ENCODE data around the gene PPP1R26. TPM values are rescaled to one million over a fixed set of nuclear protein-coding genes. Genes with fewer than 3 reads are reported as not detected.
"Not testable (repeated sequence)": the region's sequence is repeated elsewhere in the genome, so short reads cannot be mapped to it uniquely, and the experiment has no call there.

PPP1R26 gene
- polyA plus RNA-seq, 4 donors: 23.9 to 39.2 (median 31.1) TPM

- DNase-seq (ENCODE audit: low read depth in 4 of 4, low spot score in 2 of 4): no peak
These were observed 24.0 kb downstream of the PPP1R26 start for GRCh38 chr9:135503371-135504261.

DNA sequence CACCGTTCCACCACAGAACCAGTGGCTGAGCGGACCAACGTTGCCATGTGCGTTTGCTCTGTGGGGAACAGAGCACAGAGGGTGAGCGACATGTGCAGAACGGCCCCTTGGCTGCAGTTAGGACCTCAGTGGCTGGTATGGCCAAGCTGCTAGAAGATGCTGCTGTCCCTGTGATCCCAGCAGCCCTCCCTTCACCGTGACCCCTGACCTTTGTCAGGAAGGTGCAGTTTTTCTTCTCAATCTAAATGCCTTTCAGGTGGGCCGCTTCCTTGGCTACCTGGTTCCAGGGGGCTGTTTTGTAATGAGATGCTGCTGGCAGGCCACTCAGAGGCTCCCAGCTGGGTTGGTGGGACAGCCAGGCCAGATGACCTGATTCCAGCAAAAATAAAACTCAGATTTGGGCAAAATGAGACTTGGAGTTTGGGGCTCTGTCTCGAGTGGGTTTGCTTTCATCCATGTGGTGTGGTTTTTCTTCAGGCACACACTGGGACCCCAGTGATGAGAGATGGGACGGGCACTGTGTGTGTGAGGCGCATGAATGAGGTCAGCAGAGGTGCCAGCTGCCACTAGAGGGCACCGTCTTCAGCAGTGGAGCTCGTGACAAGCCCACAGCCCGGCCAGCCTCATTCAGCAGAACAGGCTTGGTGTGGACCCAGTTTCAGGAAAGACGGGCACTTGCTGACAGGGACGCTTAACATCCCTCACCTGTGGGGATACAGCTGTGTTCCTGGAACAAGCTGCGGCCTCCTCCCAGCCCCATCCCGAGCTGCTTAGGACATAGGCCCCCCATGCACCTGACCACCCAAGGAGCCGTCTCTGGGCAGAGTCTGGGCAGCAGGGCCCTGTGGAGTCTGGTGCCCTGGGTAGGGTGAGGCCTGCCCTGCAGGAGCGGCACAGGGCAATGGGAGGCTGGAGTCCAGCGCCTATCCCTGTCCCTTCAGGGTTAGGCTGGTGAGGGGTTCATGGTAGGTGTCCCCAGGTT lies 25.0 kb downstream of the PPP1R26 start:
- no peak for DNase-seq (ENCODE audit: low read depth in 4 of 4, low spot score in 2 of 4)

DNA sequence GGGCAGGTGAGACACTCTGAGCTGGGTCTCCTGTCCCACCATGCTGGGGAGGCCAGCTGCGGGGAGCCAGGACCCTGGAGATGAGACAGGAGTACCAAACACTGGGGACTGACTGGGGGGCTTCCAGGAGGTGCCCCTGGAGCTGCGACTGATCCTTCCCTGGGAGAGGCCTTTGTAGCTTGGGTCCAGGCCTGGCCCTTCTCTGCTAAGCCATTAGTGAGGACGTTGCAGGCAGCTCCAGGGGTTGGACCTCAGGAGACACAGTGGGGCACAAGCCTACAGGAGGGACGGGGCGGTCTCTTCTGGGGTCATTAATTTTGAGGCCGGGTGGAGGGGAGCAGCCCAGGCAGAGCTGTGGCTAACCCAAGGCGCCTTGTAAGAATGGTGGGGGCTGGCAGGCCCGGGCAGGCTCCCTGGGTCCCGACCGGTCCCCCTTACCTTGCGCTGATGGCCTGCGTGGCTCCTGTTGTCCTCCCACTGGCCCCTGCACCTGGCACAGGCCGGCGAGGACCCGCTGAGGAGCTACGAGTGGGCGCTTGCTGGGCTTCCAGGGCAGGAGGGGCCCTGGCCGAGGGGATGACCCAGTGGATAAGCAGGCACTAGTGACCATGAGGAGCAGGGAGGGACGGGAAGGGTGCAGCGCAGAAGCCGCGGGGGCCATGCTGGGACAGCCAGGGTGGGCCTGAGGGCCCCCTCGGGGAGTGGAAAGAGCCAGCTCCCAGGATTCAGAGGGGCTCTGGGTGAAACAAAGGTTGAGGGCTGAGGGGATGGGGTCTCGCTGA lies 26.0 kb downstream of the PPP1R26 start:
- no peak for DNase-seq (ENCODE audit: low read depth in 4 of 4, low spot score in 2 of 4)

GRCh38 chr9:135506327-135507103 lies 26.9 kb downstream of the PPP1R26 start:
- no peak for DNase-seq (ENCODE audit: low read depth in 4 of 4, low spot score in 2 of 4)

DNA sequence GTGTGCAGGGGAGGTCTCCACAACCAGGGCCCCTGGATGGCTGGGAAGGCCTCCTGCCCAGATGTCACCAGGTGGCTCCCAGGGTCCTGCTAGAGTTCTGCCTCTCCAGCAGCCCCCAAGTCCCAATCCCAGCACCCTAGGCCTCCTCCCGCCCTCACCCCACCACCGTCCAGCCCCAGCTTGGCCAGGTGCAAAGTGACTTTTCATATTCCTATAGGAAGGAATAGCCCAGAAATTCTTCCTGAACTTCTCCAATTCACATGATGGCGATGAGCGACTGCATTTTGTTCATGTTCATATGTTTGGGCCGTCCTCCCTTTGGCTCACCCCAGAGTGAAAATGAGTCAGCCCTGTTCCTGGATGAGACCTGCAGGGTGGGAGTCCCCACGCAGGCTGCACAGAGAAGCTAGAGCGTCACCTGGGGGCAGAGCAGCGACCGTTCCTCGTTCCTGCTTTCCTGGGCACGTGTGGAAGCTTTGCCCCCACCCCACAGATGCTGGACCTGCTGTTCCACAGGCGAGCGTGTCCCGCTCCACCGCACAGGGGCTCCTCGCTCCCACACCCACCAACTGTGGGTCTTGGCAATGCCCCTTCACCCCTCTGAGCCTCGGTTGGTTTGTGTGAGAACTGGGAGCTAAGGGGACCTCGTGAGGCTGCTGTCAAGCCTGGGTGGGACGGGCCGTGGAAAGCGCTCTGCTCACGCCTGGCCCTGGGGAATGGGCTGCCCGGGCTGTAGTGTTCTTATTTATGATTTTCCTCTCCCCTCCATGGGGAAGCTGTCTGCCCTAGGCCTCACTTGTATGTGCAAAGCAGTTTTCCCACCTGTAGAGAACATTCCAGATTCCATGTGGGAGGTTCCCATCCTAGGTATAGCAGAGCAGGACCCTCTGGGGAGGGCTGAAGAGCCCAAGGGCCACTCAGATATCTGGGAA lies 27.8 kb downstream of the PPP1R26 start:
- DNase-seq (ENCODE audit: low read depth in 4 of 4, low spot score in 2 of 4): no peak

DNA sequence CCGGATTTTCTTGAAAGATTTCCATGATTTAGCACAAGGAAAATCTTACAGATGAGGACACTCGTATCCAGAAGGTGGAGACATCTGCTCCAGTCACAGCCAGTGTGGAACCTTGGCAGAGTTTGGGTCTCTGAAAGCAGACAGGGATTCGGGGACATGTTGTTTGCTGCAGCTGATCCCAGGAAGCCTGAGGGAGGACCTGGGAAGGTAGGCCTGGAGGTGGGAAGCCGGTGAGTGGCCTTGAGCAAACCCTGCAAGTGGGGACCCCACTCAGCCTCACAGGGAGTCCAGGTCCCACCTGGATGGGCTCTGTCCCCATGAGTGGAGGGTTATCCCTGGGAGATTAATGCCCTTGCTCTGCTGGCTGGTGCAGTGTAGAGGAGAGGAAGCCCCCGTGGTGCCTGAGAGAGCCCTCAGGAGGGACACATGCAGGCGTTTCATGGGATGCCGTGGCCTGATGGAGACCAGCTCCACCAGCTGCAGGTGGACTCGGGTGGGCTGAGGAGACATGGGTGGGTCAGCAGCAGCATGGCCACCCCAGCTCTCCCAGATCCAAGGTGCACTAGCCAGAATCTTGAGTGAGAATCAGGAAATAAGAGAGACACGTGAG lies 28.7 kb downstream of the PPP1R26 start:
- DNase-seq (ENCODE audit: low read depth in 4 of 4, low spot score in 2 of 4): no peak

GRCh38 chr9:135509458-135509857 lies 29.9 kb downstream of the PPP1R26 start:
- DNase-seq (ENCODE audit: low read depth in 4 of 4, low spot score in 2 of 4): no peak

GRCh38 chr9:135512241-135512603 lies 32.6 kb downstream of the PPP1R26 start:
- no peak for DNase-seq (ENCODE audit: low read depth in 4 of 4, low spot score in 2 of 4)

GRCh38 chr9:135512904-135513303 lies 33.3 kb downstream of the PPP1R26 start:
- DNase-seq (ENCODE audit: low read depth in 4 of 4, low spot score in 2 of 4): no peak

DNA sequence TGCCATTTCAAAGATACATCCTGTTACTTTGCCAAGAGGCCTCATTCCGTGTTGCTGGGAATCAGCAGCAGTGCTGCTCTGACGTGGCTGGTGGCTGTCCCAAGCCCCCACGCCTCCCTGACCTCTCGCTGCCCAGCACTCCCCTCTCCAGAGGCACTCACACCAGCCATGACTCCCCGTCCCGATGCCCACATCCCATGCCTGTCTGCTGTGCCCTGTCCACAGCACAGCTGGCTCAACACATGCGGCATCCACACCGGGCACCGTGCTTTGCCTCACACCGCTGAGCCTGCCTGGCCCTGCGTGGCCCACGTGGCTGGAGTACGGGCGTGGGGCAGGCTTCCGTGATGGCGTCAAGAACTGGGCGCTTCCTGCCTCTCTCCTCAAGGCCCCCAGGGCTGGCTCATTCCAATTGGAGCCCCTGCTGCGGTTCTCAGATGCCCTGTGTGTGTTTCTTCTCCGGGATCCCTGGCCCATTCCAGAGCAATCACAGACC lies 33.8 kb downstream of the PPP1R26 start:
- DNase-seq (ENCODE audit: low read depth in 4 of 4, low spot score in 2 of 4): no peak

DNA sequence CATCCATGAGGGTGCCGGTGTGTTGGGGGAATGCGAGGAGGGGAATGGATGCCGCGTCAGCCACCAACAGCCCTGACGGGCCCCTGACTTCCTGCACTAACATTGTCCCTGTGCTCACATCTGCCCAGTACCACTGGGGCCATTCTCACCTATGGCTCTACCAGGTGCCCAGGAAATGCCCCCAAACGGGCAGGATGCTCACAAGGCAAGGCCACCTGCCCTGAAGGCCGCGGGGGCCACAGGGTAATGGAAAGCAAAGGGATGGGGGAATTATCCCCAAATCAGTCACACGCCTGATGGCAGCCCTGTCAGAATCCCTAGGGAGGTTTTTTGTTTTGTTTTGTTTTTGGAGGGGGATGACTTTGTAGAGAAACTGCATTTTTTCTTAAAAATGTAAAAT lies 34.3 kb downstream of the PPP1R26 start:
- not testable (repeated sequence) for DNase-seq (ENCODE audit: low read depth in 4 of 4, low spot score in 2 of 4)

- no peak for DNase-seq (ENCODE audit: low read depth in 4 of 4, low spot score in 2 of 4)
These were observed 34.9 kb downstream of the PPP1R26 start for GRCh38 chr9:135514342-135515082.

DNA sequence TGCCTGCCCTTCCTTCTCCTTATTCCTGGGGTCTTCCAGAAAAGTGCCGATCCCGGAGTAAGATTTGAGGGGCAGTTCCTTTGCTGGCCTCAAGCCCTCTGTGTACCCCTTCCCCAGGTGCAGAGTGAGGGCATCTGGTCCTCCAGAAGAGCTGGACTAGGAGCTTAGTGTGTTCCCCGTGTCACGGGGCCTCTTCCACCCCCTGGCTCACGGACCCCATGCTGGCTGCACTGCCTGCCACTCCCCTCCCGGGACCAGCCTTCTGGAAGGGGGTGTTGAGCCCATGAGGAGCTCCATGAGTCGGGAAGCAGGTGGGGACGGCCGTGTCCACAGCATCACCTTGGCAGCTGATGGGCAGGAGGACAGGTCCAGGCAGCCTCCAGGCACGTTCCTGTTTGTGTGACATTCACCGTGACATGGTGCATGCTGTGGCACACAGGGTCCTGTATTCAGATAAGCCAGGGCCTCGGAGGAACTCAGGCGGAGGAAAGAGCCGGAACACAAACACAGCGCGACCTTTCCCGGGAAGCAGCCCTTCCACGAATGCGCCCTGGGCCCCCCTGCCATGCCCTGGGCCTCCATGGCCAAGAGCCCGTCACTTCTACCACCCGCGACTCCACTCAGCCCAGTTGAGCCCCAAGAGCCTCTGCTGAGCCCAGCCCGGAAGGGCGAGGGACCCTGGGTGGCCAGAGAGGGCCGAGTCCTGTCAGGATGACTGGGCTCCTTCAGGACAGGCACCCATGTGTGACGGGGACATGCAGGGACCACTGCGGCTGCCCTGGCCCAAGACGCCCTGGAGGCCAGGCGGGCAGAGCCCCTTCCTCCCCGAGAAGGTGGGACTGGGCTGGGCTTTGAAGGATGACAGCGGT lies 35.7 kb downstream of the PPP1R26 start:
- no peak for DNase-seq (ENCODE audit: low read depth in 4 of 4, low spot score in 2 of 4)

- no peak for DNase-seq (ENCODE audit: low read depth in 4 of 4, low spot score in 2 of 4)
These were observed 36.7 kb downstream of the PPP1R26 start for GRCh38 chr9:135516132-135516860.

GRCh38 chr9:135517407-135517822 lies 37.8 kb downstream of the PPP1R26 start:
- DNase-seq (ENCODE audit: low read depth in 4 of 4, low spot score in 2 of 4): no peak

Measured in left renal cortex interstitium (tissue), 4 donors.